ENCODE results near the gene MKI67. TPM values are rescaled to one million over a fixed set of nuclear protein-coding genes. Genes with fewer than 3 reads are reported as not detected.

MKI67 gene
- total RNA-seq, 1 experiment from 2014 or later: 111 TPM

GRCh38 chr10:128064108-128064969 is 61.9 kb downstream of the MKI67 start:
- no peak overlapping the region for H3K4me3 Mint-ChIP-seq (ENCODE audit: unreplicated experiment)
- no peaks in the 10 kb centered on the region for H3K36me3 Mint-ChIP-seq (ENCODE audit: insufficient read depth, unreplicated experiment)
- no TSS peak for BruUV-seq (replicated peaks)
- Histone ChIP-seq H3K27me3 (replicated peaks; ENCODE audit: control insufficient read depth, insufficient read depth, low read length) (no peaks in the 10 kb centered on the region), H3K9me3 (no peaks in the 10 kb centered on the region), H3K4me1 (no peaks in the 10 kb centered on the region), H3K36me3 (ENCODE audit: control insufficient read depth, insufficient read depth, low read length) (no peaks in the 10 kb centered on the region), H3K4me3 (ENCODE audit: low read depth, low read length) (no peak overlapping the region)
- peaks cover 10% of the 10 kb centered on the region for H3K9me3 Mint-ChIP-seq (ENCODE audit: unreplicated experiment)
- peak in 1 of 2 experiments; percentile 17 for DNase-seq
- no peaks in the 10 kb centered on the region for H3K4me1 Mint-ChIP-seq (ENCODE audit: low read depth, unreplicated experiment)
- intact Hi-C loops (cut with micrococcal nuclease; ENCODE audit: unreplicated experiment): no loop called here
- H3K27me3 Mint-ChIP-seq (ENCODE audit: insufficient read depth, unreplicated experiment): no peaks in the 10 kb centered on the region
- ChIA-PET CTCF (interaction anchor here (0.6 kb wide), 1 partner anchor 206 kb away, joined by 4 read pairs; no protein-coding TSS in a partner anchor), POLR2A (no interaction called here)
- no peak overlapping the region for H3K27ac Mint-ChIP-seq (ENCODE audit: unreplicated experiment)
- TF ChIP-seq, protein P1, sequence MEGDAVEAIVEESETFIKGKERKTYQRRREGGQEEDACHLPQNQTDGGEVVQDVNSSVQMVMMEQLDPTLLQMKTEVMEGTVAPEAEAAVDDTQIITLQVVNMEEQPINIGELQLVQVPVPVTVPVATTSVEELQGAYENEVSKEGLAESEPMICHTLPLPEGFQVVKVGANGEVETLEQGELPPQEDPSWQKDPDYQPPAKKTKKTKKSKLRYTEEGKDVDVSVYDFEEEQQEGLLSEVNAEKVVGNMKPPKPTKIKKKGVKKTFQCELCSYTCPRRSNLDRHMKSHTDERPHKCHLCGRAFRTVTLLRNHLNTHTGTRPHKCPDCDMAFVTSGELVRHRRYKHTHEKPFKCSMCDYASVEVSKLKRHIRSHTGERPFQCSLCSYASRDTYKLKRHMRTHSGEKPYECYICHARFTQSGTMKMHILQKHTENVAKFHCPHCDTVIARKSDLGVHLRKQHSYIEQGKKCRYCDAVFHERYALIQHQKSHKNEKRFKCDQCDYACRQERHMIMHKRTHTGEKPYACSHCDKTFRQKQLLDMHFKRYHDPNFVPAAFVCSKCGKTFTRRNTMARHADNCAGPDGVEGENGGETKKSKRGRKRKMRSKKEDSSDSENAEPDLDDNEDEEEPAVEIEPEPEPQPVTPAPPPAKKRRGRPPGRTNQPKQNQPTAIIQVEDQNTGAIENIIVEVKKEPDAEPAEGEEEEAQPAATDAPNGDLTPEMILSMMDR (IDR thresholded peaks at IDR 0.05; ENCODE audit: insufficient read depth in 1 of 2, low read depth in 1 of 2, low read length in 1 of 2, severe bottlenecking in 1 of 2, unreplicated experiment in 1 of 2): no peak

GRCh38 chr10:128063736-128064107 is 62.5 kb downstream of the MKI67 start:
- Histone ChIP-seq H3K27me3 (replicated peaks; ENCODE audit: control insufficient read depth, insufficient read depth, low read length) (no peaks in the 10 kb centered on the region), H3K4me3 (ENCODE audit: low read depth, low read length) (no peak overlapping the region), H3K4me1 (no peaks in the 10 kb centered on the region), H3K9me3 (no peaks in the 10 kb centered on the region), H3K36me3 (ENCODE audit: control insufficient read depth, insufficient read depth, low read length) (no peaks in the 10 kb centered on the region)
- Mint-ChIP-seq H3K4me1 (ENCODE audit: low read depth, unreplicated experiment) (no peaks in the 10 kb centered on the region), H3K36me3 (ENCODE audit: insufficient read depth, unreplicated experiment) (no peaks in the 10 kb centered on the region), H3K27ac (ENCODE audit: unreplicated experiment) (no peak overlapping the region), H3K4me3 (ENCODE audit: unreplicated experiment) (no peak overlapping the region), H3K9me3 (ENCODE audit: unreplicated experiment) (peaks cover 10% of the 10 kb centered on the region), H3K27me3 (ENCODE audit: insufficient read depth, unreplicated experiment) (no peaks in the 10 kb centered on the region)
- no TSS peak for BruUV-seq (replicated peaks)
- DNase-seq: peak in 1 of 2 experiments; percentile 22
- TF ChIP-seq, protein P1 (IDR thresholded peaks at IDR 0.05; ENCODE audit: insufficient read depth in 1 of 2, low read depth in 1 of 2, low read length in 1 of 2, severe bottlenecking in 1 of 2, unreplicated experiment in 1 of 2): no peak
- POLR2A ChIA-PET: no interaction called here
- CTCF ChIA-PET: interaction anchor here (0.6 kb wide), 1 partner anchor 205 kb away, joined by 4 read pairs; no protein-coding TSS in a partner anchor
- intact Hi-C loops (cut with micrococcal nuclease; ENCODE audit: unreplicated experiment): no loop called here

DNA sequence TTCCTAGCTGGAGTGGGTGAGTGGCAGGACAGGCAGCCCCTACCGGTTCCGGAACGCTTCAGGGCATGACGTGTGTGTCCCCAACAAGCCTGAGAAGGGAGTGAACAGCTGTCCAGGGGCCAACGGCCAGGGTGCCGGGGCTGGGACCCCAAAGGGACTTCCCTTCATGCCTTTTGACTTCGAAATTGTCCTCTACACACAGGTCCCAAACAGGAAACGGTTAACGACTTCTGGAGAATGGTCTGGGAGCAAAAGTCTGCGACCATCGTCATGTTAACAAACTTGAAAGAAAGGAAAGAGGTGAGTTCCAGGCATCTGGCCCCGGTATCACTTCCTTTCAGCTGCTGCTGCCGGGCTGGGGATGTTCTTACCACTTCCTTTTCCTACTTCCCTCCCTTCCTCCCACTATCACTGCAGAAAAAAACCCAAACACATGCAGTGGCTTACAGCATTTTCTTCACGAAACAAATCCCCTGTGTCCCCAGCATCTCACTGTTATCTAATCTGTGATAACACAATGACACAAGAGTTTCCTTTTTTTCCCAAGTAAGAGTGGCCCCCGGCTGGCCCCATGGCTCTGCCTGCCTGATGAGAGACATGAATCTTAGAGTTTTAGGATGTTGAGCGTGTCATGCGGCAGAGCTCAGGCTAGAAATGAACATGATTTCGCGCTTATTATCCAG is 63.2 kb downstream of the MKI67 start:
- Histone ChIP-seq H3K4me3 (ENCODE audit: low read depth, low read length) (no peak overlapping the region), H3K27me3 (replicated peaks; ENCODE audit: control insufficient read depth, insufficient read depth, low read length) (no peaks in the 10 kb centered on the region), H3K36me3 (ENCODE audit: control insufficient read depth, insufficient read depth, low read length) (no peaks in the 10 kb centered on the region), H3K9me3 (no peaks in the 10 kb centered on the region), H3K4me1 (no peaks in the 10 kb centered on the region)
- no TSS peak for BruUV-seq (replicated peaks)
- intact Hi-C loops (cut with micrococcal nuclease; ENCODE audit: unreplicated experiment): no loop called here
- peak in 1 of 2 experiments; percentile 21 for DNase-seq
- H3K36me3 Mint-ChIP-seq (ENCODE audit: insufficient read depth, unreplicated experiment): no peaks in the 10 kb centered on the region
- POLR2A ChIA-PET: no interaction called here
- no peak overlapping the region for H3K4me3 Mint-ChIP-seq (ENCODE audit: unreplicated experiment)
- TF ChIP-seq, protein P1 (IDR thresholded peaks at IDR 0.05; ENCODE audit: insufficient read depth in 1 of 2, low read depth in 1 of 2, low read length in 1 of 2, severe bottlenecking in 1 of 2, unreplicated experiment in 1 of 2): no peak
- H3K27ac Mint-ChIP-seq (ENCODE audit: unreplicated experiment): no peak overlapping the region
- CTCF ChIA-PET: no interaction called here
- no peaks in the 10 kb centered on the region for H3K27me3 Mint-ChIP-seq (ENCODE audit: insufficient read depth, unreplicated experiment)
- peaks cover 10% of the 10 kb centered on the region for H3K9me3 Mint-ChIP-seq (ENCODE audit: unreplicated experiment)
- H3K4me1 Mint-ChIP-seq (ENCODE audit: low read depth, unreplicated experiment): no peaks in the 10 kb centered on the region

Data from Caco-2 (cell line).